Neural cell (in vitro differentiated cells): Measurements from ENCODE around the gene EI24.

ENCODE experiments used
- CTCF ChIP-seq: fragments of 450-650 bp; IDR thresholded peaks from 2 replicates; pipeline ENCODE4 v1.5.1; 2014; ENCODE audit warnings: antibody characterized with exemption, mild to moderate bottlenecking, moderate library complexity; ENCODE audit not compliant: poor library complexity, severe bottlenecking
- EP300 ChIP-seq: fragments of 450-650 bp; conservative IDR thresholded peaks from 2 replicates; pipeline ENCODE4 v1.6.1; 2014; ENCODE audit warnings: antibody characterized with exemption, mild to moderate bottlenecking, moderate library complexity; ENCODE audit not compliant: poor library complexity, severe bottlenecking
- EZH2 ChIP-seq: fragments of 200-600, 300-800 bp; shearing (Covaris generic), sonication (generic); IDR thresholded peaks from 2 replicates; pipeline ENCODE4 v1.6.1; 2014; ENCODE audit warnings: antibody characterized with exemption, low read length, borderline replicate concordance, mild to moderate bottlenecking; ENCODE audit not compliant: insufficient read depth, poor library complexity, severe bottlenecking
- MXI1 ChIP-seq: fragments of 450-650 bp; conservative IDR thresholded peaks from 2 replicates; pipeline ENCODE4 v1.6.1; 2014; ENCODE audit warnings: antibody characterized with exemption, mild to moderate bottlenecking; ENCODE audit not compliant: poor library complexity, severe bottlenecking
- POLR2AphosphoS5 ChIP-seq: IDR thresholded peaks from 2 replicates; pipeline ENCODE4 v1.6.1; 2012
- RAD21 ChIP-seq: fragments of 450-650 bp; conservative IDR thresholded peaks from 2 replicates; pipeline ENCODE4 v1.6.1; 2014; ENCODE audit warnings: antibody characterized with exemption, mild to moderate bottlenecking, moderate library complexity
- REST ChIP-seq: IDR thresholded peaks from 2 replicates; pipeline ENCODE4 v1.6.1; 2012; ENCODE audit warnings: borderline replicate concordance
- SMC3 ChIP-seq: fragments of 450-650 bp; conservative IDR thresholded peaks from 2 replicates; pipeline ENCODE4 v1.6.1; 2014; ENCODE audit warnings: antibody characterized with exemption, mild to moderate bottlenecking, moderate library complexity; ENCODE audit not compliant: poor library complexity
- TAF1 ChIP-seq: IDR thresholded peaks from 2 replicates; pipeline ENCODE4 v1.6.1; 2012; ENCODE audit warnings: low read depth

GRCh38 chr11:125618383-125618782 lies 49.1 kb downstream of the EI24 start:
- no peak for TF ChIP-seq POLR2AphosphoS5
- TF ChIP-seq CTCF, result no peak
- no peak for TF ChIP-seq EZH2
- no peak for TF ChIP-seq EP300
- no peak for TF ChIP-seq REST
- TF ChIP-seq RAD21, result no peak
- TF ChIP-seq TAF1, result no peak
- TF ChIP-seq SMC3, result no peak
- TF ChIP-seq MXI1, result no peak
